NCI-H748 (cell line): ENCODE results near the gene SH3PXD2B.

ENCODE experiments used
- DNase-seq: peaks from one replicate; lab custom pipeline; 2025; ENCODE audit not compliant: unreplicated experiment; lab: John Stamatoyannopoulos, UW

The SH3PXD2B gene

DNA sequence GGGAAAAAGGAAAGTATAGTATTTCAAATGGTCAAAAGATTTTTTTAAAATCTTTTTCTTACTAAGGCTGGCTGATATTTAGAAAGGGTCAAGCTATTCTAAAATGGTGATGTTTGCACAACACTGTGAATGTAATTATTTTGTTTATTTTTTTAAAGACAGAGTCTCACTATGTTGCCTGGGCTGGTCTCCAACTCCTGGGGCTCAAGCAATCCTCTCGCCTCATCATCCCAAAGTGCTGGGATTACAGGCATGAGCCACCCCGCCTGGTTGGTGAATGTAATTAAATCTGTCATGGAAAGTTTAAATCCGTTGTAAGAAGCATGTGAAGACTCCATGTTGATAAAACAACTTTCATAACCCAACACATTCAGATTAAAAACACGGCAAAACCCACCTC, 173.4 kb downstream of the SH3PXD2B start:
- no peak for DNase-seq

DNA sequence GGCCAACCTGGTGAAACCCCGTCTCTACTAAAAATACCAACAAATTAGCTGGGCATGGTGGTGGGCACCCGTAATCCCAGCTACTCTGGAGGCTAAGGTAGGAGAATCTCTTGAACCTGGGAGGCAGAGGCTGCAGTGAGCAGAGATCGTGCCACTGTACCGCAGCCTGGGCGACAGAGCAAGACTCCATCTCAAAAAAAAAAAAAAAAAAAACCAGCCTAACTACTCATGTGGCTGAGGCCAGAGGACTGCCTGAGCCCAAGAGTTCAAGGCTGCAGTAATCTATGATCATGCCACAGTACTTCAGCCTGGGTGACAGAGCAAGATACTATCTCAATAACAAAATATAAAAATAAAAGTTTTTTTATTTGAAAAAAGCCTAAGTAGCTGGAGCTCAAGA, 174.0 kb downstream of the SH3PXD2B start:
- DNase-seq, result no peak

DNA sequence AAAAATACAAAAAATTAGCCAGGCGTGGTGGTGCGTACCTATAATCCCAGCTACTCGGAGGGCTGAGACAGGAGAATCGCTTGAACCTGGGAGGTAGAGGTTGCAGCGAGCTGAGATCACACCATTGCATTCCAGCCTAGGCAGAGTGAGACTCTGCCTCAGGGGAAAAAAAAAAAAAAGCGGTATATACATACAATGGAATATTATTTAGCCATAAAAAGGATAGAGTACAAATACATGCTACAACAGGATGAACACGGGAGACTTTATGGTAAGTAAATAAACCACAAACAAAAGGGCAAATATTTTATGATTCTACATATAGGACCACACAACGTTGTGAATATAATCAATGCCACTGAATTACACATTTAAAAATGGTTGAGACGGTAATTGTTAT, 176.0 kb downstream of the SH3PXD2B start:
- DNase-seq, result no peak

GRCh38 chr5:172276214-172276613, 178.1 kb downstream of the SH3PXD2B start:
- DNase-seq, result no peak
